RWPE2 (cell line): ENCODE measurements around the gene TINCR.

ENCODE experiments used
- ATAC-seq: fragments of 200-7000 bp; cut with Tn5 transposase; 3 replicates; pipeline ENCODE4 v1.9.1; 2021; ENCODE audit warnings: low read depth
- DNase-seq: peaks from one replicate; pipeline ENCODE4 v3.0.0-alpha.2; 2020; ENCODE audit warnings: low spot score
- H3K27ac ChIP-seq: fragments of 450-650 bp; 2 replicates; pipeline ENCODE4 v1.5.1; 2017; ENCODE audit warnings: mild to moderate bottlenecking; ENCODE audit not compliant: poor library complexity, severe bottlenecking
- H3K27me3 ChIP-seq: fragments of 250-450 bp; sonication (Bioruptor Pico); 2 replicates; pipeline ENCODE4 v1.5.1; 2021; ENCODE audit warnings: mild to moderate bottlenecking, moderate library complexity; ENCODE audit not compliant: insufficient read depth, poor library complexity, severe bottlenecking
- H3K36me3 ChIP-seq: fragments of 250-450 bp; sonication (Bioruptor Pico); 2 replicates; pipeline ENCODE4 v1.5.1; 2020; ENCODE audit warnings: low read depth, mild to moderate bottlenecking, moderate library complexity
- H3K4me1 ChIP-seq: fragments of 250-450 bp; sonication (Bioruptor Pico); 2 replicates; pipeline ENCODE4 v1.5.1; 2021; ENCODE audit warnings: mild to moderate bottlenecking, moderate library complexity; ENCODE audit not compliant: insufficient read depth, poor library complexity, severe bottlenecking
- H3K4me3 ChIP-seq: fragments of 250-450 bp; sonication (Bioruptor Pico); 2 replicates; pipeline ENCODE4 v1.5.1; 2021; ENCODE audit warnings: mild to moderate bottlenecking, moderate library complexity; ENCODE audit not compliant: severe bottlenecking
- H3K9me3 ChIP-seq: fragments of 250-450 bp; sonication (Bioruptor Pico); 2 replicates; pipeline ENCODE4 v1.5.1; 2021; ENCODE audit warnings: mild to moderate bottlenecking, moderate library complexity; ENCODE audit not compliant: severe bottlenecking
- TF ChIP-seq, protein P1 (sequence below): fragments of 450-650 bp; IDR thresholded peaks from one replicate; pipeline ENCODE4 v1.5.1; 2017; ENCODE audit warnings: mild to moderate bottlenecking, moderate library complexity; ENCODE audit not compliant: poor library complexity, severe bottlenecking

TINCR gene

DNA sequence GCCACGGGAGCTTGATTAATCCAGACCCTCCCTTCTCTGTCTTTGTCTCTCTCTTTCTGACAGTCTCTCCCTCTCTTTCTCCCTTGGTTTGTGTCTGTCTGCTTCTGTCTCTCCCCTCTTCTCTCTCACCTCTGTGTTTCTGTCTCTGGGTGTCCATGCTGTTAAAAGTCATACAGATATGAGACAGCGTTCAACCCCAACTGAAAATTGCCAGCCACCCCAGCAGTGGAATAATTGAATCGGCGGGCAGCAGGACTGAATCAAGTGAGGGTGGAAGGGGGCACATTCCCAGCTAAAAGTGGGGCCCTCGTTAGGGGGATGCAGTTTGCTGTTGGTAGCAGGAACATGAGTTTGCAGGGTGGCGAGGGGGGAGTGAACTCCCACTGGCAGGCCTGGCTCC lies 43.7 kb downstream of the TINCR start:
- Histone ChIP-seq H3K36me3 (no peaks in the 10 kb centered on the region), H3K27ac (no peak overlapping the region), H3K9me3 (no peaks in the 10 kb centered on the region), H3K4me3 (no peak overlapping the region), H3K4me1 (no peaks in the 10 kb centered on the region), H3K27me3 (no peaks in the 10 kb centered on the region)
- TF ChIP-seq, protein P1, sequence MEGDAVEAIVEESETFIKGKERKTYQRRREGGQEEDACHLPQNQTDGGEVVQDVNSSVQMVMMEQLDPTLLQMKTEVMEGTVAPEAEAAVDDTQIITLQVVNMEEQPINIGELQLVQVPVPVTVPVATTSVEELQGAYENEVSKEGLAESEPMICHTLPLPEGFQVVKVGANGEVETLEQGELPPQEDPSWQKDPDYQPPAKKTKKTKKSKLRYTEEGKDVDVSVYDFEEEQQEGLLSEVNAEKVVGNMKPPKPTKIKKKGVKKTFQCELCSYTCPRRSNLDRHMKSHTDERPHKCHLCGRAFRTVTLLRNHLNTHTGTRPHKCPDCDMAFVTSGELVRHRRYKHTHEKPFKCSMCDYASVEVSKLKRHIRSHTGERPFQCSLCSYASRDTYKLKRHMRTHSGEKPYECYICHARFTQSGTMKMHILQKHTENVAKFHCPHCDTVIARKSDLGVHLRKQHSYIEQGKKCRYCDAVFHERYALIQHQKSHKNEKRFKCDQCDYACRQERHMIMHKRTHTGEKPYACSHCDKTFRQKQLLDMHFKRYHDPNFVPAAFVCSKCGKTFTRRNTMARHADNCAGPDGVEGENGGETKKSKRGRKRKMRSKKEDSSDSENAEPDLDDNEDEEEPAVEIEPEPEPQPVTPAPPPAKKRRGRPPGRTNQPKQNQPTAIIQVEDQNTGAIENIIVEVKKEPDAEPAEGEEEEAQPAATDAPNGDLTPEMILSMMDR = no peak
- DNase-seq (no peak), ATAC-seq (no peak)

DNA sequence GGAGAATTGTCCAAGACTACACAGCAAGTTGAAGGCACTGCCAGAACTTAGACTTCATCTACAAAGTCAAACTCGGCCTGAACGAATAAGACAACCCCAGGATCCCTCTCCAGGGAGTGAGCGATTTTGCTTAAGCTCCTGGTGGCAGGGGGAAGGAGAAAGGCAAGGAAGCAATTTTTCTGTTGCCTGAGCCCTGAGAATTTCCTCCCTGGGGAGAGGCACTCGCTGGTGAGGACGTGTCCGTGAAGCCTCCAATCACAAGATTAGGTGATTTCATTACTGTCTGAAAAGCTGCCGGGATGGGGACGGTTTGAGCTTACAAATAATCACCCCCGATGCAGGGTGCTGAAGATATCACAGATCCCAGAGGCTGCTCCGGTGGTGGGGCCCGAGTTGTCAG lies 45.6 kb downstream of the TINCR start:
- Histone ChIP-seq H3K4me1 (no peaks in the 10 kb centered on the region), H3K27ac (no peak overlapping the region), H3K9me3 (no peaks in the 10 kb centered on the region), H3K27me3 (no peaks in the 10 kb centered on the region), H3K4me3 (no peak overlapping the region), H3K36me3 (no peaks in the 10 kb centered on the region)
- TF ChIP-seq, protein P1 = no peak
- ATAC-seq = no peak
- DNase-seq = no peak

DNA sequence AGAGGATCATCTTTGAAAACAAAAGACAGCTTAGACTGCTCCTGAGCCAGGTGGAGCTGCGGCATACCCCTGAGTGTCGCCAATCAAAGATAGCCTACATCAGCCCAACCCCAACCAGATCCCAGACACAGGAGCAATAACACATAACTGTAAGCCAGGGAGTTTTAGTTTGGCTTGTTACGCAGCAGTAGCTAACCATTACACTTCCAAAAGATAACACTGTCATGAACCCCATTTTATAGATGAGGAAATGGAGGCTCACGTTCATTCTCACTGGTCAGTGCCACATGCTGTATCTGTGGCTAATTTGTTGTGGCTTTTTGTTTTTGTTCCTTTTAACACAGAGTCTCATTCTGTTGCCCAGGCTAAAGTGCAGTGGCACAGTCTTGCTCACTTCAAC lies 47.3 kb downstream of the TINCR start:
- H3K27me3 ChIP-seq = no peaks in the 10 kb centered on the region
- no peaks in the 10 kb centered on the region for H3K4me1 ChIP-seq
- H3K9me3 ChIP-seq = no peaks in the 10 kb centered on the region
- no peak overlapping the region for H3K27ac ChIP-seq
- DNase-seq (no peak), ATAC-seq (no peak)
- no peak overlapping the region for H3K4me3 ChIP-seq
- TF ChIP-seq, protein P1 = no peak
- no peaks in the 10 kb centered on the region for H3K36me3 ChIP-seq

DNA sequence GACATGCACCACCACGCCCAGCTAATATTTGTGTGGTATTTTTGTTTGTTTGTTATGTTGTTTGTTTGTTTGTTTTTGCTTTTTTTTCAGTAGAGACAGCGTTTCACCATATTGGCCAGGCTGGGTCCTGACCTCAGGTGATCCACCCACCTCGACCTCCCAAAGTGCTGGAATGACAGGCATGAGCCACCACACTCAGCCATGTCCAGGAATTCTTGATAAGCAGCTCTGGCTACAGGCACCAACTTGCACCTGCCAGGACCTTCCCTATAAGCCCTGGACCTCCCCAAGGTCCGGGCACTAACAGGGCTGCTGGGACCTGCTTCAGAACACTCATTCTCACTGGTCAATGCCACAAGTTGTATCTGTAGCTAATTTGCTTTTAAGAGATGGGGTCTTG lies 48.7 kb downstream of the TINCR start:
- ATAC-seq (no peak), DNase-seq (no peak)
- Histone ChIP-seq H3K27ac (no peak overlapping the region), H3K4me1 (no peaks in the 10 kb centered on the region), H3K9me3 (no peaks in the 10 kb centered on the region), H3K4me3 (no peak overlapping the region), H3K27me3 (no peaks in the 10 kb centered on the region), H3K36me3 (no peaks in the 10 kb centered on the region)
- TF ChIP-seq, protein P1 = no peak

DNA sequence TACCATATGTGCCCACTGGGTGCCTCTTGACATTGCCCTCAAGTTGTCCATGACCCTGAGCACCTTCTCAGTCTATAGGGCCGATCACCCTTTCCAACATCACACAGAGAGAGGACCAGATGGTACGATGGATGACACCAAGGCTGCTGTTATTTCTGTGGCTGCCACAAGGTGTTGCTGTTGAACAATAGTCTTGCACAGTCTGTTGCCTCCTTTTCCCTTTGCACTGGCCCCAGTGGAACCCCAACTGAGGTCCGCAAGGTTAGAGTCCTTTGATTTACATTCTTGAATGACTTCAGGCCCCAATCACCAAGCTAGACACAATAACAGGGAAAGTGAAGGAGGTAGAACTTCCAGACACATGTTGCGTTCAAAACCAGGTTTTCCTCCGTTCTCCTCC lies 52.0 kb downstream of the TINCR start:
- Histone ChIP-seq H3K27ac (no peak overlapping the region), H3K27me3 (no peaks in the 10 kb centered on the region), H3K9me3 (no peaks in the 10 kb centered on the region), H3K36me3 (no peaks in the 10 kb centered on the region), H3K4me1 (no peaks in the 10 kb centered on the region), H3K4me3 (no peak overlapping the region)
- no peak for ATAC-seq
- DNase-seq = no peak
- TF ChIP-seq, protein P1 = peak; percentile 10
